ENCODE results near the gene C13orf42. TPM values are rescaled to one million over a fixed set of nuclear protein-coding genes. Genes with fewer than 3 reads are reported as not detected.

C13orf42 gene
- total RNA-seq, 3 donors from 2014 or later: not detected

GRCh38 chr13:51050021-51050830, 60.8 kb downstream of the C13orf42 start:
- TF ChIP-seq CTCF (IDR thresholded peaks at IDR 0.05): no peak
- ATAC-seq (no peak), DNase-seq (no peak)
- Histone ChIP-seq H3K4me3 (no peak overlapping the region), H3K36me3 (ENCODE audit: low read depth) (no peaks in the 10 kb centered on the region), H3K9me3 (no peaks in the 10 kb centered on the region), H3K4me1 (ENCODE audit: low read depth) (no peaks in the 10 kb centered on the region)
- intact Hi-C loops (cut with DNase I, micrococcal nuclease): no loop called here

GRCh38 chr13:51048616-51049015, 62.5 kb downstream of the C13orf42 start:
- TF ChIP-seq CTCF (IDR thresholded peaks at IDR 0.05): no peak
- Histone ChIP-seq H3K4me3 (no peak overlapping the region), H3K4me1 (ENCODE audit: low read depth) (no peaks in the 10 kb centered on the region), H3K36me3 (ENCODE audit: low read depth) (no peaks in the 10 kb centered on the region), H3K9me3 (no peaks in the 10 kb centered on the region)
- ATAC-seq: no peak
- no peak for DNase-seq
- intact Hi-C loops (cut with DNase I, micrococcal nuclease): no loop called here

DNA sequence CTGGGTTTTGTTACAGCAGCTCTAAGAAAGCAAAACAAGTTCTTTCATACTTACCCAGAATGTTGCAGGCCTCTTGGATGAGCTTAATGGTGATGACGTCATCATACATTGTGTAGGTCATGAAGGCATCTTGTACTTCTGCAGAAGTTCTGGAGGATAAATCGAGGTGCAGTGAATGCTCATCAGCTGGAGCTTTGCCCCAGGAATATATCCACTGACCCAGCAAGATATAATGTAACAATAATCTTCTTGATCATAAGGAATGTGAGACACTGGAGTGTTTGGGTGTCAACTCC, 63.0 kb downstream of the C13orf42 start:
- ATAC-seq: no peak
- no peak for DNase-seq
- Histone ChIP-seq H3K4me3 (no peak overlapping the region), H3K9me3 (no peaks in the 10 kb centered on the region), H3K4me1 (ENCODE audit: low read depth) (no peaks in the 10 kb centered on the region), H3K36me3 (ENCODE audit: low read depth) (no peaks in the 10 kb centered on the region)
- intact Hi-C loops (cut with DNase I, micrococcal nuclease): no loop called here
- TF ChIP-seq CTCF (IDR thresholded peaks at IDR 0.05): no peak

GRCh38 chr13:51047434-51048165, 63.5 kb downstream of the C13orf42 start:
- DNase-seq (no peak), ATAC-seq (no peak)
- no peaks in the 10 kb centered on the region for H3K36me3 ChIP-seq (ENCODE audit: low read depth)
- no peaks in the 10 kb centered on the region for H3K4me1 ChIP-seq (ENCODE audit: low read depth)
- no peaks in the 10 kb centered on the region for H3K9me3 ChIP-seq
- intact Hi-C loops (cut with DNase I, micrococcal nuclease): no loop called here
- no peak overlapping the region for H3K4me3 ChIP-seq
- TF ChIP-seq CTCF (IDR thresholded peaks at IDR 0.05): no peak

DNA sequence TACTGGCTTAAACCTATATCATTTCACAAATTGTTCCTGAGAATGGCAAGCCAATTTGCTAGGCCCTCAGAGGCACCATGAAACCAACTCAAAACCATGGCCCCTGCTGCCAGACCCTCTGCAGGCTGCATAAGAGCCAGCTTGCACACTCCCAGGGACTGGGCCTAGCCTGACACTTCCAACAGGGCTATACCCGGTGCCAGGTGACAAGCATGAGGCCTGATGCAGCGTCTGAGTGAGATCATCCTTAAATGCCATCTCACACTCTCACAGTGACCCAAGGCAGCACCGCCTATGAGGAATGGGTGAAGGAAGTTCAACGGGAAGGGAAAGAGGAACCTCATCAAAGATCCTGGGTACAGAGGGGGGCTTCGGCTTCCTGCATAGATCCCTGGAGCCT, 65.6 kb downstream of the C13orf42 start:
- ATAC-seq (no peak), DNase-seq (no peak)
- Histone ChIP-seq H3K36me3 (ENCODE audit: low read depth) (no peaks in the 10 kb centered on the region), H3K9me3 (no peaks in the 10 kb centered on the region), H3K4me1 (ENCODE audit: low read depth) (no peaks in the 10 kb centered on the region), H3K4me3 (no peak overlapping the region)
- no peak for TF ChIP-seq CTCF (IDR thresholded peaks at IDR 0.05)
- intact Hi-C loops (cut with DNase I, micrococcal nuclease): no loop called here
